GM23248 (cell line): Measurements from ENCODE around the gene TM9SF2. TPM values are rescaled to one million over a fixed set of nuclear protein-coding genes. Genes with fewer than 3 reads are reported as not detected.

ENCODE experiments used
- DNase-seq: peaks from one replicate; pipeline ENCODE4 v3.0.0-alpha.2; 2015
- H2AFZ ChIP-seq: fragments of 200-600 bp; sonication (generic); 2 replicates; pipeline ENCODE4 v1.6.1; 2016; ENCODE audit warnings: antibody characterized with exemption
- H3F3A ChIP-seq: fragments of 200-600 bp; sonication (generic); 2 replicates; pipeline ENCODE4 v1.6.1; 2016; ENCODE audit warnings: mild to moderate bottlenecking, antibody characterized with exemption, mixed run types; ENCODE audit not compliant: insufficient read depth
- H3K27ac ChIP-seq: fragments of 200-600 bp; sonication (generic); 2 replicates; pipeline ENCODE4 v1.5.1; 2016; ENCODE audit warnings: mild to moderate bottlenecking
- H3K27me3 ChIP-seq: fragments of 200-600 bp; sonication (generic); replicated peaks from 2 replicates; pipeline ENCODE4 v1.6.1; 2016; ENCODE audit warnings: mild to moderate bottlenecking; ENCODE audit not compliant: insufficient read depth
- H3K36me3 ChIP-seq: fragments of 200-600 bp; sonication (generic); 2 replicates; pipeline ENCODE4 v1.6.1; 2016; ENCODE audit warnings: low read depth, mild to moderate bottlenecking
- H3K4me1 ChIP-seq: fragments of 200-600 bp; sonication (generic); 2 replicates; pipeline ENCODE4 v1.6.1; 2016; ENCODE audit warnings: mild to moderate bottlenecking; ENCODE audit not compliant: insufficient read depth
- H3K4me2 ChIP-seq: fragments of 200-600 bp; sonication (generic); one replicate; pipeline ENCODE4 v1.6.1; 2016; ENCODE audit warnings: mild to moderate bottlenecking; ENCODE audit not compliant: unreplicated experiment
- H3K4me3 ChIP-seq: fragments of 200-600 bp; sonication (generic); 2 replicates; pipeline ENCODE4 v1.5.1; 2016; ENCODE audit warnings: mild to moderate bottlenecking
- H3K79me2 ChIP-seq: fragments of 200-600 bp; sonication (generic); 2 replicates; pipeline ENCODE4 v1.6.1; 2016; ENCODE audit warnings: mild to moderate bottlenecking; ENCODE audit not compliant: insufficient read depth
- H3K9ac ChIP-seq: fragments of 200-600 bp; sonication (generic); 2 replicates; pipeline ENCODE4 v1.6.1; 2016; ENCODE audit warnings: mild to moderate bottlenecking
- H3K9me2 ChIP-seq: fragments of 200-600 bp; sonication (generic); 2 replicates; pipeline ENCODE4 v1.6.1; 2016; ENCODE audit warnings: mixed run types, mild to moderate bottlenecking, moderate library complexity; ENCODE audit not compliant: insufficient read depth
- H3K9me3 ChIP-seq: fragments of 200-600 bp; sonication (generic); one replicate; pipeline ENCODE4 v1.6.1; 2017; ENCODE audit warnings: low read depth
- H4K20me1 ChIP-seq: fragments of 200-600 bp; sonication (generic); 2 replicates; pipeline ENCODE4 v1.6.0; 2016; ENCODE audit not compliant: insufficient read depth
- EZH2 ChIP-seq: fragments of 200-600 bp; sonication (generic); IDR thresholded peaks from 2 replicates; pipeline ENCODE4 v1.6.1; 2018; ENCODE audit warnings: antibody characterized with exemption, mild to moderate bottlenecking; ENCODE audit not compliant: insufficient read depth, poor library complexity, severe bottlenecking
- EZH2phosphoT487 ChIP-seq: fragments of 200-600 bp; sonication (generic); IDR thresholded peaks from 2 replicates; pipeline ENCODE4 v1.6.1; 2018; ENCODE audit warnings: antibody characterized with exemption, moderate library complexity, mild to moderate bottlenecking, low read depth; ENCODE audit not compliant: insufficient read depth
- WGBS, 2 experiments: methylation state at CpG; one replicate each; pipeline ENCODE4 v1.1.6; 2015 to 2017; ENCODE audit warnings: low lambda C conversion rate in 2 of 2, low coverage in 1 of 2; ENCODE audit errors: missing lambda C conversion rate in 2 of 2; 5-methylcytosine and 5-hydroxymethylcytosine counted together
- in situ Hi-C: fragments of 300-500 bp; cut with MboI; formaldehyde crosslinking; loops from 2 replicates; pipeline ENCODE4 v1.15.0; 2020
- polyA plus RNA-seq: library from polyadenylated mRNA; unstranded; fragments of >200 nt; fragmentation: Nextera tagmentation; extraction: Ambion mirVana; gene quantifications from 2 replicates; pipeline ENCODE4 v1.2.1, GENCODE V29; 2016
- total RNA-seq: library from RNA; depleted of rRNA; stranded (reverse); fragments of >200 nt; shearing (Covaris generic); gene quantifications from 2 replicates; pipeline ENCODE4 v1.2.3, GENCODE V29; 2014

Gene TM9SF2
- total and polyA plus RNA-seq, 2 experiments from 2014 or later: 162 to 168 TPM

- peak; percentile 16 for DNase-seq
- Histone ChIP-seq H3K4me2 (no peak overlapping the region), H3K4me1 (peaks cover 20% of the 10 kb centered on the region), H2AFZ (no peak overlapping the region), H3K4me3 (no peak overlapping the region), H4K20me1 (no peaks in the 10 kb centered on the region), H3K9ac (no peak overlapping the region), H3K79me2 (no peaks in the 10 kb centered on the region), H3F3A (peaks cover 13% of the 10 kb centered on the region), H3K27me3 (no peaks in the 10 kb centered on the region), H3K9me3 (no peaks in the 10 kb centered on the region), H3K27ac (no peak overlapping the region), H3K36me3 (no peaks in the 10 kb centered on the region), H3K9me2 (no peaks in the 10 kb centered on the region)
- in situ Hi-C loops: no loop called here
- 80 to 84% methylated on average over 2 of the region's 2 CpGs for WGBS, 2 experiments
- no peak for TF ChIP-seq EZH2
- no peak for TF ChIP-seq EZH2phosphoT487
These were observed 32.2 kb upstream of the TM9SF2 start for GRCh38 chr13:99469041-99469440.

DNA sequence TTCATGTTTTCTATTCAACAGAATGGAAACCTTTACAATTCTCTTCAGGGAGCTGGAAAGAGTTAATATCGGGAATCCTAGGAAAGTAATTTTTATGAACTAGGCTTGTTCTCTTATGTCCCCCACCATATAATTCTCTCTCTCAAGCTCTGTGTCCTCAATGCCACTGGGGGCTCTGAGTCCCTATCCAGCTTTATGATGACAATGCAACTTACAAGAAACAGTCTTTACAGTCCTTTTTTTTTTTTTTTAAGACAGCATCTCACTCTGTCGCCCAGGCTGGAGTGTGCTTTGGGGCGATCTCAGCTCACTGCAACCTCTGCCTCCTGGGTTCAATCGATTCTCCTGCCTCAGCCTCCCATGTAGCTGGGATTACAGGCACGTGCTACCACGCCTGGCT, 31.2 kb upstream of the TM9SF2 start:
- no peak overlapping the region for H3K4me2 ChIP-seq
- H3K4me1 ChIP-seq: peaks cover 12% of the 10 kb centered on the region
- H3K9me2 ChIP-seq: no peaks in the 10 kb centered on the region
- no peak for DNase-seq
- H3K27me3 ChIP-seq: no peaks in the 10 kb centered on the region
- no peaks in the 10 kb centered on the region for H3K36me3 ChIP-seq
- TF ChIP-seq EZH2: no peak
- TF ChIP-seq EZH2phosphoT487: no peak
- H3K9ac ChIP-seq: no peak overlapping the region
- H3K4me3 ChIP-seq: no peak overlapping the region
- WGBS, 2 experiments: 66 to 85% methylated on average over 6 of the region's 6 CpGs
- in situ Hi-C loops: no loop called here
- no peak overlapping the region for H2AFZ ChIP-seq
- no peaks in the 10 kb centered on the region for H3K9me3 ChIP-seq
- H3F3A ChIP-seq: peaks cover 6% of the 10 kb centered on the region; the same call in 1 of the 2 replicates
- no peaks in the 10 kb centered on the region for H3K79me2 ChIP-seq
- no peaks in the 10 kb centered on the region for H4K20me1 ChIP-seq
- no peak overlapping the region for H3K27ac ChIP-seq

- Histone ChIP-seq H3K36me3 (no peaks in the 10 kb centered on the region), H3K9ac (no peak overlapping the region), H2AFZ (peak overlapping the region; percentile 65), H3K4me1 (peaks cover 12% of the 10 kb centered on the region), H4K20me1 (no peaks in the 10 kb centered on the region), H3K9me2 (no peaks in the 10 kb centered on the region), H3K9me3 (no peaks in the 10 kb centered on the region), H3K79me2 (no peaks in the 10 kb centered on the region), H3F3A (peaks cover 6% of the 10 kb centered on the region; the same call in 1 of the 2 replicates), H3K4me3 (peak overlapping the region; percentile 31; the same call in 1 of the 2 replicates), H3K27me3 (no peaks in the 10 kb centered on the region), H3K27ac (0 out of 2 replicates have a peak overlapping the region, but pooled peaks have one; percentile 23), H3K4me2 (peak overlapping the region; percentile 75)
- 57 to 67% methylated on average over 3 of the region's 3 CpGs for WGBS, 2 experiments
- peak; percentile 77 for DNase-seq
- TF ChIP-seq EZH2phosphoT487 (no peak), EZH2 (no peak)
- in situ Hi-C loops: no loop called here
These were observed 29.8 kb upstream of the TM9SF2 start for GRCh38 chr13:99471221-99472121.

GRCh38 chr13:99472122-99472440, 29.2 kb upstream of the TM9SF2 start:
- H3K4me3 ChIP-seq: no peak overlapping the region
- H3K9me3 ChIP-seq: no peaks in the 10 kb centered on the region
- peaks cover 12% of the 10 kb centered on the region for H3K4me1 ChIP-seq
- H3K9ac ChIP-seq: no peak overlapping the region
- no peak overlapping the region for H2AFZ ChIP-seq
- H3K79me2 ChIP-seq: no peaks in the 10 kb centered on the region
- H3K27ac ChIP-seq: no peak overlapping the region
- no peaks in the 10 kb centered on the region for H3K9me2 ChIP-seq
- 61 to 63% methylated on average over 1 of the region's 1 CpG for WGBS, 2 experiments
- in situ Hi-C loops: no loop called here
- no peaks in the 10 kb centered on the region for H3K27me3 ChIP-seq
- H3F3A ChIP-seq: peaks cover 6% of the 10 kb centered on the region; the same call in 1 of the 2 replicates
- no peak for TF ChIP-seq EZH2
- TF ChIP-seq EZH2phosphoT487: no peak
- H3K4me2 ChIP-seq: no peak overlapping the region
- no peaks in the 10 kb centered on the region for H3K36me3 ChIP-seq
- H4K20me1 ChIP-seq: no peaks in the 10 kb centered on the region
- DNase-seq: no peak
